ENCODE results near the gene MED15.
A peak's percentile ranks its signal among the peaks of the same experiment; 100 is the strongest.
"Not testable (repeated sequence)": the region's sequence is repeated elsewhere in the genome, so short reads cannot be mapped to it uniquely, and the experiment has no call there.

MED15 gene

DNA sequence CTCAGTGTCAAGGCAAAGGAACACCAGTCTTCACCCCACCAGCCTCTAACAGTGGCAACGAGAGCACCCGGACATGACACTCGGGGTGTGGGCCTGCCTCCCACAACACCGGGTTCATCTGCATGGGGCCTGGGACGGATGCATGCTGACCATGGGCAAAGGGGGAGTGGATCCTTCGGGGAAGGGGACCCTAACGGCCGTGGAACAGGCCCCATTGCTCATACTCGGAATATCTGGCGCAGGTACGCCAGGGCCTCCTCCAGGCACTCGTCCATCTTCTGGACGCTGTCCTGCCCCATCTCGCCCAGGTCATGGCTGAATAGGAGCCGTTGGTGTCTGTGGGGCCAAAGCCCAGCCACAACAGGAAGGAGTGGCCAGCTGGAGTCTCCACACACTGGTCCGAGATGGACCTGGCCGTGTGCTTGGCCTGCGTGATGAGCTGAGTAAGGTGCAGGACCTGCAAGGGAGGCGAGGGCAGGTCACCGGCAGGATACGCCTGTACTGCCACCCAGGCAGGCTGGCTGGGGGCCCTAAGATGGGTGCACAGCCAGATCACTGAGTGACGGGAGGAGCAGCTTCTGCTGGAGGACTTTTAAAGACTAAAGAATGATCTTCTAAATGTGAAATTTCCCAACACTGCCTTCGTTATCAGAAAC is 96.8 kb downstream of the MED15 start:
- no peak for DNase-seq (ENCODE audit: low read depth)

DNA sequence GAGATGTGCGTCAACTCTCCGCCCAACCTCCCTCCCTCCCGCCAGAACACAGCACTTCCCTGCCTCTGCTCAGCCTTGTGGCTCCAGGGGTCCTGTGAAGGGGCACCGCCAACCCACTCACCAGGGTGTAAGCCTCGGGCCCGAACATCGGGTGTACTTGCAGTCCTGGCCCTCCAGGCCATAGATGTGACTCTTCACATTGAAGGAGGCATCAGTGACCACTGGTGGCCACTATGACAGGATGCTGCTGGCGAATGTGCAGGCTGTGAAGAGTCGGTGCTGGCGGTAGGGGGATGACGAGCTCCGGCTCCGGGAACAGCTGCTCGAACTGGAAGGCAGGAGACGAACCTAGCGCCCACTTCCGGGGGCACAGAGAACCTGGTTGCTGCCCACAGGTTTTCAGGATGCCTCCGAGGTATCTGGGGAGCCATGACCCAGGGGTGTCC is 97.4 kb downstream of the MED15 start:
- no peak for DNase-seq (ENCODE audit: low read depth)

DNA sequence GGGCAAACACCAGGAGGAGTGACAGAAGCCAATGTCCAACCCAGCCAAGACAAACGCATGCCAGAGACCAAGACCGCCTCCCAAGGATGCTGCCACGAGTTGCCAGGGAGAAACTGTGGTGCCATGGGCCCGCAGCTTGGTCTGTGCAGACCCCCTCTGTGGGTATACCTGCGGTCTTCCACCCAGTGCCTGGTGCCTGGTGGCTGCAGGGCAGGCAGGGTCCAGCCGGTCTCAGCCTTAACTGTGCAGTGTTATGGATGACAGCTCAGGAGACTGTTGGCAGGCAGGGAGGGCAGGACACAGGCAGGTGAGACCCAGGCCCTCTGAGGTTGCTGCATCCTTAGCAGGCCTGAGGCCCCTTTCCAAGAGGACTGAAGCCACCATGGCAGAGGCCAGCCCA is 97.9 kb downstream of the MED15 start:
- DNase-seq (ENCODE audit: low read depth): no peak

DNA sequence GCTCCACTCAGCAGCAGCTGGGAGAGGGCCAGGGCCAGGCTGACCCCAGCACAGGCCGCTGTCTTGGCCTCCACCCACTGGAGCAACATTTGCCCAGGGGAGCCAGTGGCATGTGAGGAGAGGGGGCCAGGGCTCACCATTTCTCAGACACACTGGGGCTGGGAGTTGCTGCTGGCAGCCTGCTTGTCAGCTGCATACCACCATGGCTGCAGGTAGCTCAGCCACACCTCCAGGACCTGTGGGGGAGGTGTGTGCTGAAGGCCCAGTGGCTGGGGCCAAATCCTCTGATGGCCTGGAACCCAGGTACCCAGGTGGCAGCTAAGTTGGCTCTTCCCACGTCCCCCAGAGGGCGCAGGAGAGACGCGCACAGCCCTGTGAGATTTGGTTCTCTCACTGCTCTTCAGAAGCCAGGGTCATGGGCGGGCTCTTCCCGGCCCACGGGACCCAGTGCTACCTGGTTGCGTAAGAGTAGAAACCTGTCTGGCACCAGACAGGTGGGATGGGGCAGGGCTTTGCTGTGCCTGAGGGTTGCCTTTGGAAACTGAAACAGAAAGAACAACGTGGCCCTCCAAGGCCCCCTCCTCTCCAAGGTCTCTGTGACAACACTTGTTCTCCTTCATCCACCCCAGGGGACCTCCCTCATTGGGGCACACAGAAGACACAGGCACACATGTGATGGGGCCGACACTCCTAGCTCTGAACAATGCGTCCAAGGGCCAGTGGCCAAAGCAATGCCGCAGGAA is 98.8 kb downstream of the MED15 start:
- peak; percentile 9 for DNase-seq (ENCODE audit: low read depth)

DNA sequence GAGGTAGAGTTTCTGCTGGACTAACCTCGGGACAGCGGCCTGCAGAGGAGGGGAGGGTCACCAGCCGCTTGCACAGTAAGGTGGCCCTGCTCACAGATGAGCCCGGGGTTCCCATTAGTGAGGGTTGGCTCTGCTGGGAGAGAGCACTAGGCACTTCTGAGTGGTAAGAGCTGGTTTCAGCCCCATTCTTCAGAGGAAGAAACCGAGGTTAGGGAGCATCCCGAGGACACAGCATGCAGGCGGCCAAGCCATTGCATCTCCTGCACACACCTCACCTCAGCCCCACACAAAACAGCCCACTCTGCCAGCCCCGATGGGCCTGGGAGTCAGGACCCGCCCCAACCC is 99.3 kb downstream of the MED15 start:
- DNase-seq (ENCODE audit: low read depth): no peak

DNA sequence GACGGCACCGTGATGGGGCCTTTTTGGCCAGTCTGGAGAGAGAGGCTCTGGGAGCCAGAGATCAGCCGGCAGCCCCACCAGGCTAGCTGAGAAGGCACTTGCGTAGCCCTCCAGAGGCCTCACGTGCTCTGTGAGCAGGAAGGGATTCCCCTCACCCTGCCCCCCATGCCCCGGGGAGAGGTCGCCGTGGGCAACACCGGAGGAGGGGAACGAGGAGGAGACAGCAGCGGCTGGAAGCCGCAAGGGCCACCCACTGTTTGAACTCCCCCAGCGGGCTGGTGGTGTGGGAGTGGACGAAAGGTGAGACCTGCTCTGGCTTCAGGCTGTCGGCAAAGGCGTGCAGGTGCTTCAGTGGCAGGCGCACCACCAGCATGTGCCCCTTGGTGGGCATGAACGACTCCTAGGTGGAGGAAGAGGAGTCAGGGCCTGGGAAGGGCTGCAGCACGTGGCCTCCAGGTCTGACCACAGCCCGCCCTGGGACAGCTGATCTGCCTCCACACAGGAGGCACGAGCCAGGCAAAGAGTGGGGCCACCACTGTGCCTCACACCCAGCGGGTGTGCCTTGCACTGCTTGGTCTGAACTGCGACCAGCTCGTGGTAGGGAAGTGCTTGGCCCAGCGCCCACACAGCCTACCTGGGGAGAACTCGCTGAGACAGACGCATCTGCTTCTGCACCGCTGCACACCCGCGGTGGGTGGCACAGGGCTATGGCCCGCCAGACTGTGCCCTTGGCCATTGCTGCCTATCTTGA is 99.9 kb downstream of the MED15 start:
- no peak for DNase-seq (ENCODE audit: low read depth)

DNA sequence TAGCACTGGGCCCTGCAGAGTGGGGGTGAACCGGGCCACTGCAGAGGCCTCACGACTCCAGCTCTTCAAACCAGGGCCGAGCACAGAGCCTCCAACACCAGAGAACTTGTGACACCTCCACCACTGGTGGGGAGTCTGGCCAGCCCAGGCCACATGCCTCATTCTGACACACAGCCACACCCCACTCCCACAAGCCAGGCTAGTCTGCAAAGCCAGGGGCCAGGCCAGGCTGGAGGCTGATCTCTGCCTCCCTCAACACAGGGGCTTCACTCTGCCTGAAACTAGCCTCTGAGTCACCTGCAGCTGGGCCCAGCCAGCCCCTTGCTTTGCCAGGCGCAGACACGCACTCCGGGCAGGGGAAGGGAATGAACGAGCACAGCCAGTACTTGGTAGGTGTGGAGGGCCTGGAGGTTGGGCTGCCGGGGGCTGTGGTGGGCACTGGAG is 102.9 kb downstream of the MED15 start:
- DNase-seq (ENCODE audit: low read depth): no peak

DNA sequence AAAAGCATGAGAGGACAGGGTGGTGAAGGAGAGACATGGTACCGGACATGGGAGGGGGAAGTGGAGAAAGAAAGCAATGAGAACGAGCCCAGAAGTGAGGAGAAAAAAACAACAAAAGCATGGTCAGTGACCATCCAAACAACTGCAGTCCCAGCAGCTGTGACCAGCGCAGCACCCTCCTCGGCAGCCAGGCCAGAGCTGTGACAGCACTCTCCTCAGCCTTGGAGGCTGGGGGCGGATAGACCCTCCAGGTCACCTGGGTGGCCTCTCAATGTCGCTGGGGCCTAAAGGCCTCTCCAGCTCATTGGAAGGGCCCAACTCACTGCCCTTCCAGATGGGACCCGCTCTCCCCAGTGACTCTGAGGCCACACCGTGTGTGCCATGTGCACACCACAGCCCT is 103.3 kb downstream of the MED15 start:
- DNase-seq (ENCODE audit: low read depth): no peak

DNA sequence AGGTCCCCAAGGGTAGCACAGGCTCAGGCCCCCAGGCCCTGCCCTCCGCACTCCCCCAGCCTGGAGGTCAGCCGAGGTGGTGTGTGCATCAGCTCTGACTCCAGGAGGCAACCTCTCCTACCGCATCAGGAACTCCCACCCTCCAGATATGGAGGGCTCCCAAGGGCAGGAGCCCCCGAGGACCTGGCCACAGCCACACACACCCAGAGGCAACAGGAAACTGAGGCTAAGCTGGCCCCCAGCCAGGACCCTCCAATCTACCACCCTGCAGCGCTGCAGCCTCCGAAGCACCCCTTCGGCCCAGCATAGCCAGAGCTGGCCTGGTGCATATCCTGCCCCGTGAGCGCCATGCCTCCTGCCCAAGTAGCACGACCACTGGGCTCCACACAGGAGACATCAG is 104.0 kb downstream of the MED15 start:
- DNase-seq (ENCODE audit: low read depth): no peak

DNA sequence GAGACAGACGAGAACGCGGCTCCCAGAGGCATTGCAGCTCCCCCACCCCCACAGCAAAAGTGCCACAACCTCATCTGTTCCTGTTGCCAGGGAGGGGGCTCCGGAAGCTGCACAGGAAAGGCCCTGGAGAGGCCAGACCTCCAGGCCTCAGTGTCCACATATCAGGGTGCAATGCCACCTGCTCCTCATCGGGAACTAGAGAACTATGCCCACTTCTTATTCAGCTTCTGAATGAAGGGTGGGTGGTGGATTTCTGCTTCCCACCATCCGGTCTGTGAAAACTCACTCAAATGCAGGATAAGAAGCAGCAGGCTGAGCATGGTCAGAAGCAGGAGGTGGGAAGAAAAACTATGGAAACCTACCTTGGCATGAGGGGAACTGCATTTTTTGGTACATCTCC is 105.9 kb downstream of the MED15 start:
- DNase-seq (ENCODE audit: low read depth): no peak

DNA sequence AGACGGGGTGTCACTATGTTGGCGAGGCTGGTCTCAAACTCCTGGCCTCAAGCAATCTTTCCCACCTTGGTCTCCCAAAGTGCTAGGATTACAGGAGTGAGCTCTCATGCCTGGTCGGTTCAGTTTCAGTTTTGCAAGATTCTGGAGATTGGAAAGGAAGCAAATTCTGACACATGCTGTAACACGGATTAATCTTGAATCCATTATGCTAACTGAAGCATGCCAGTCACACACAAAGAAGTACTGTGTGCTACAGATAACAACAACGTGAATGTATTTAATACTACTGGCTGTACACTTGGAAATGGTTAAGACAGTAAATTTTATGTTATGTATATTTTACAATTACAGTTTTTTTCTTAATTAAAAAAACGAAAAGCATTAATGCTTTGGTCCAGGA is 107.6 kb downstream of the MED15 start:
- DNase-seq (ENCODE audit: low read depth): no peak

DNA sequence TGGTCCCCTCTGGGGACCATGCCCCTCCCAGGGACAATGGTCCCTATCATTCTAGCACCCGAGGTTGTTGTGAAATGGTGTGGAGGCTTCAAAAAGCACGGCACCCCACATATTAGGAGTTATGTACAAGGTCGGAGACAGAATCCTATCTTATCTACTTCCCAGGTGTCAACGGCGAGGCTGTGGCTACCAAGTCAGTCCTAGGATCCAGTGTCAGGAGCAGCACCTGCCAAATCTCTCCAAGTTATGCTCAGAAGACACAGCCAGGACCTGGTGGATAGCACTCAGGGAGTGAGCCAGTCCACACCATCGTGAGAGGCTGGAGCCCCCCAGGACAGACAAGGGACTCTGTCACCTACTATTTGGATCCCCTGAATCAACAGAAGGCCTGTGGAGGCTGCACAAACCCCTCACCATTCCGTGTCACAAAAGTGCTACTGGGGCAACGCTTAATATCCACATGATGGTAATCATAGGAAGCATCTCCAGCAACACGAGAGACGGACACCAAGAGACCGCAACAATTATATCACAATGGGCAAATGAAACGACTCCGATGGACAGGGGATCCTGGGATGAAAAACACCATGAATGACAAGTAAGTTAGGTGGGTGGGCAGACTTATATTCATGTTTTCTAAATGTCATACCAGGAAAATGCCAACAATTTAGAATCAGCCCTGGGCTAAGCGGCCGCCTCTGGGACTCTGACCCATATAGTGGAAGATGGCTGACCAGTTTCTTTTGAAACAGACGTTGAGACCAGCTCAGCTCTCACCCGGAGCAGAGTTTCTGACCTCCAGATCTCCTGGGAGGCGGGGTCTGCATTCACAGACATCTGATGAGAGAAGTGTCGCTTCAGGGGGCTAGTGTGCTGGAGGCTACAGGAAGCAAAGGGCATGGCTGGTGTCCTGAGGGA is 108.4 kb downstream of the MED15 start:
- no peak for DNase-seq (ENCODE audit: low read depth)

DNA sequence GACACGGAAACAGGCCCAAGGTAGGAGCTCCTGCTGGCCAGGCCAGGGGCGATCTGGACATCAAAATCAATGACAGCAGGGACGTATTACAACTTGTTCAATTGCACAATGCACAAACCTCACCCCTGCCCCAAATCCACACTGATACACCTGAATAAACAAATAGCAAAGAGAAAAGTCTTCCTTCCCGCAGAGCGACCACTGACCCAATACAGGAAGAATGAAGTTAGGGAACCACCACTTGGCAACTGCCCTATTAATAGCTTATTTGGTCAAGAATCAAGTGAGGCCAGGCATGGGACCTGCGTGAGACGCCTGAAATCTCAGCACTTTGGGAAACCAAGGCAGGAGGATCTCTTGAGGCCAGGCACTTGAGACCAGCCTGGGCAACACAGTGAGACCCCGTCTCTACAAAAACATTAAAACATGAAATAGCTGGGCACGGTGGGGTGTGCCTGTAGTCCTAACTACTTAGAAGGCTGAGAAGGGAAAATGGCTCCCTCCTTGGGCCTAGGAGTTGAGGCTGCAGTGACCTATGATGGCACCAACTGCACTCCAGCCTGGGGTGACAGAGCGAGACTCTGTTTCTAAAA is 109.1 kb downstream of the MED15 start:
- DNase-seq (ENCODE audit: low read depth): no peak

DNA sequence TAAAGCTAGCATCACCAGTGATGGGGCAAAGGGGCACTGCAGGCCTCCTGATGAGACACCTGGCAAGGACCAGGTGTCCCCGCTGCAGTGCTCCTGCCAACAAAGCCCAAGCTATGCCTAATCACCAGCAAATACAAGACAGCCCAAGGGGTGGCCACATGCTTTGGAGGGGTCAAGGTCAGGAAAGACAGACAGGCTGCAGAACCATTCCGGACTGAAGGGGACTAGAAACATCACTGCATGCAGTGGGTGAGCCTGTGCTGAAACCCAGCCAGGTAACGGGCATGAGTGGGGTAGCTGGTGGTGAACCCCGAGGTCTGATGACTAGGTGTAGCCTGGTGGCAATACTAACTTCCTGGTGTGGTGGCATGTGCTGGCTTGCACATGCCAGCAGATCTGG is 111.1 kb downstream of the MED15 start:
- no peak for DNase-seq (ENCODE audit: low read depth)

DNA sequence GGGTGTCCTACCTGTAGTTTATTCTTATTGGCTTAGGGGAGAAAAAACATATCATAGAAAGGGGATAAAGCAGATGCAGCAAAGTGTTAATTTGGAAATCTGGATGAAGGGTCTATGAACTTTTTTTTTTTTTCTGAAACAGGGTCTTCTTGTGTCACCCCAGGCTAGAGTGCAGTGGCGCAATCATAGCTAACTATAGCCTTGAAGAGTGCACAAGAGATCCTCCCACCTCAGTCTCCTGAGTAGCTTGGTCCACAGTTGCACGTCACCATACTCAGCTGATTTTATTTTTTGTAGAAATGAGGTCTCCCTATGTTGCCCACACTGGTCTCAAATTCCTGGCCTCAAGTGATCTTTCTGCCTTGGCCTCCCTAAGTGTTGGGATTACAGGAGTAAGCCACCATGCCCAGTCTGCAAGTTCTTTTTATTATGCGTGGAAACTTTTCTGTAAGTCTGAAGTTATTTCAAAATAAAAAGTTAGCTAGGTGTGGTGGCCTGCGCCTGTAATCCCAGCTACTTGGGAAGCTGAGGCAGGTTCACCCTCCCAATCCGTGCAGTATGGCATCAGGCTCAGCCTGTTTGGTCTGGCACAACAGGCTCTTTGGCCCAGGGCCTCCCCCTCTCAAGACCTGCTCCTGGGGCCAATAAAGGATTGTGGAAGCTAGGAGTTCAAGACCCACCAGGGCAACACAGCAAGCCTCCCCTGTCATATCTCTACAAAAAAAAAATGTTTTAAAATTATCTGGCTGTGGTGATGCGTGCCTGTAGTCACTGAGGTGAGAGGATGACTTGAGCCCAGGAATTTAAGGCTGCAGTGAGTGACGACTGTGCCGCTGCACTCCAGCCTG is 111.9 kb downstream of the MED15 start:
- no peak for DNase-seq (ENCODE audit: low read depth)

DNA sequence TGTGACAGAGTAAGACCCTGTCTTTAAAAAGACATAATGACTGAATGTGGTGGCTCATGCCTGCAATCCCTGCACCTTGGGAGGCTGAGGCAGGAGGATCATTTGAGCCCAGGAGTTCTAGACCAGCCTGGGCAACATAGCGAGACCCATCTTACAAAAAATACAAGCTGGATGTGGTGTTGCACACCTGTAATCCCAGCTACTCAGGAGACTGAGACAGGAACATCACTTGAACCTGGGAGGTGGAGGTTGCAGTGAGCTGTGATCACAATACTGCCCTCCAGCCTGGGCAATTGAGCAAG is 112.4 kb downstream of the MED15 start:
- not testable (repeated sequence) for DNase-seq (ENCODE audit: low read depth)

DNA sequence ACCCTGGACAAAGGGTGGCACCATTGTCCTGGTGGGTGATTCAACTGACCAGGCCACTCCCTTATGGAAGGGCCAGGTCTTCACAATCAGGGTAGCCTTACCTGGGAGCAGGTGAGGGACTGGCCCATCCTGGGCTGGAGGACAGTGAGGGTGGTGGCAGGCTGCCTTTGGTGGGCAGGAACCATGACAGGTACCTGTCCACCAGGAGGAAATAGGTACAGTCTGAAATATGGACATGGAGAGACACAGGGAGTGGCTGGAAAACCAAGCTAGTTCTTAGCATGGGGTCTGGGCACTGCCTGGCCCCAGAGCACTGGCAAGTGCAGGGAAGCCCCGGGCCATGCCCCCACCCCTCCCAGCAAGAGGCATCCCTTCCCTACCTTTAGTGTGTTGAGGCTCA is 113.8 kb downstream of the MED15 start:
- DNase-seq (ENCODE audit: low read depth): no peak

DNA sequence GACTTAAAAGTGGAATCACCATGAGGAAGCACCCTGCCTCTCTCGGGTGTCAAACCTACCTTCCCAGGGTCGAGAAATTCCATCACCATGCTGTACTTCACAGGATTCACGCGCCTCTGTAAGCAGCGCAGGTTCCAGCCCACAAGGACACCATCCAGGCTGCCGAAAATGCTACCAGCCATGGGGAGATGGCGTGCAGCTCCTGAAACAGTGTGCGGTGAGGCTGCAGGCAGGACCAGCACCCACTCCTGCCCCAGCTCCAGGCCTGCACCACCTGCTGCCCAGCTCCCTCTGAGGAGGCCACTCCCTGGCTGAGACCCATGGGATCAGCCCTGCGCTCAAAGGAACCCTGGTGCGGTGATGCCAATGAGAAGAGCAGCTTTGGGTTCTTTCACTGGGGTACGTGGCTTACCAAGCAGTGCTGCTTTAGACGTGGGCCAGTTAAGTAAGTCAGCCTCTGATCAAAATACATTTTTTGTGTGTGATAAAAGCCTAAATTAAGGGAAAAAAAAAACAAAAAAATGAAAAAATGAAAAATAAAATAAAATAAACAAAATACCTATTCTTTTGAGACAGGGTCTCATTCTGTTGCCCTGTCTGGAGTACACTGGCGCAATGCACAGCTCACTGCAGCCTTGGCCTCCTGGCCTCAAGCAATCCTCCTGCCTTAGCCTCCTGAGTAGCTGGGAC is 115.4 kb downstream of the MED15 start:
- DNase-seq (ENCODE audit: low read depth): no peak

DNA sequence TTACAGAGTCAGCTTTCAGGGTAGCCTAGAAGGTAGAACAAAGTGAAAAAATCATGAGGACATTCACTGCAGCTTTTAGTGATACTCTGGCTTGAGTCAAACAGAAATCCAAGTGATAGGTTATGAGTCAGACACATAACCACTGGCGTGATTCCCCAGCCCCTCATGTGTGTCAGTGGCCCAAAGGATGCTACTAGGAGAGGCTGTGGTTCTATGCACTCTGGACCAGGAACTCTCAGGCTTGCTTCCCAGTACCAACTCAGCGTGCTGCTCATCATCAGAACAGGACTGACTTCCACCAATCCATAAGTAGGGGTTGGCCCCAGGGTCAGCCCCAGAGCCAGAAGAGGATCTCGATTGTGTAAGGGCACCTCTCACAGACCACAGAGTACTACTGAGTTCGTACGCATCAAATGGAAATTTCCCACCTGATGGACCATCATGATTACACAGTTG is 116.8 kb downstream of the MED15 start:
- DNase-seq (ENCODE audit: low read depth): no peak

DNA sequence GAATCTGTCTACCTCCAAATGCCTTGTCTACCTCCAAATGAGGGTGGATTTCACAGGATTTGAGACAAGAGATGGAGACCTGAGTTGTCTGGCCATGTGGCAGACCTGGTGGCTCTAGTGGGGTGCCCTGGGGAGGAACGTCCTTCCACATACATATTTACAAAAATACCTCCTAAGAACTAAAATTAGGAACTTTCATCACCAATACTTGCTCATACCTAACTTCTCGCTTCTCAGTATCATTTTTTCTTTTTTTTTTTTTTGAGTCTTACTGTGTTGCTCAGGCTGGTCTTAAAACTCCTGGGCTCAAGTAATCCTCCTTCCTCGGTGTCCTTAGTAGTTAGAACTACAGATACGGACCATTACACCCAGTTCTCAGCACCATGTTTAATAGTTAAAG is 117.9 kb downstream of the MED15 start:
- DNase-seq (ENCODE audit: low read depth): no peak

Data from non-pigmented ciliary epithelial cell (primary cell).